HepG2 (cell line): ENCODE results near the gene PHLPP2. TPM values are rescaled to one million over a fixed set of nuclear protein-coding genes. Genes with fewer than 3 reads are reported as not detected.
A peak's percentile ranks its signal among the peaks of the same experiment; 100 is the strongest.

Experiments
- ARID4A ChIP-seq: sonication (generic); formaldehyde crosslinking; IDR thresholded peaks from 2 replicates; pipeline ENCODE4 v1.5.0; 2020; ENCODE audit warnings: mild to moderate bottlenecking, missing genetic modification reagents, borderline replicate concordance
- FOXP1 ChIP-seq, 2 experiments: fragments of 450-650 bp in 1 of 2; IDR thresholded peaks; 2 replicates each; pipeline ENCODE4 v1.6.1; 2017 to 2018; ENCODE audit warnings: antibody characterized with exemption in 1 of 2
- YEATS4 ChIP-seq: sonication (generic); formaldehyde crosslinking; IDR thresholded peaks from 2 replicates; pipeline ENCODE4 v1.4.0; 2020; ENCODE audit warnings: missing genetic modification reagents, borderline replicate concordance
- ZNF704 ChIP-seq: sonication (generic); formaldehyde crosslinking; IDR thresholded peaks from 2 replicates; pipeline ENCODE4 v1.8.1; 2023; ENCODE audit warnings: mild to moderate bottlenecking, inconsistent platforms, moderate library complexity, missing genetic modification reagents, borderline replicate concordance
- polyA plus RNA-seq, 8 experiments: library from polyadenylated mRNA; depleted of rRNA in 3 of 8; stranded (reverse) in 7 of 8; unstranded in 1 of 8; fragments of >200 nt; fragmentation: Illumina TruSeq in 4 of 8; extraction: Trizol in 4 of 8; gene quantifications; 2 replicates each; pipeline versions ENCODE4 v1.2.1 to v1.2.3, GENCODE V29; 2011 to 2016; ENCODE audit warnings: low read depth in 4 of 8, missing spikeins in 1 of 8, mixed read lengths in 1 of 8; ENCODE audit not compliant: insufficient read depth in 1 of 8
- total RNA-seq, 5 experiments: library from RNA; depleted of rRNA; stranded (reverse); fragments of >200 nt; fragmentation: Illumina TruSeq; extraction: Trizol; gene quantifications; 2 replicates each; pipeline ENCODE4 v1.2.3, GENCODE V29; 2016; ENCODE audit warnings: low read depth in 1 of 5
- TF ChIP-seq, protein P1 (sequence below): sonication (generic); formaldehyde crosslinking; IDR thresholded peaks from 2 replicates; pipeline ENCODE4 v1.4.0; 2020; ENCODE audit warnings: mild to moderate bottlenecking, missing genetic modification reagents

The PHLPP2 gene
- total and polyA plus RNA-seq, 2 of the 13 experiments (the other 11 are each of a cell fraction or from before 2014, with no cell fraction given) = 8.9 TPM

GRCh38 chr16:71670537-71670936, 54.0 kb downstream of the PHLPP2 start (continued):
- TF ChIP-seq, protein P1, sequence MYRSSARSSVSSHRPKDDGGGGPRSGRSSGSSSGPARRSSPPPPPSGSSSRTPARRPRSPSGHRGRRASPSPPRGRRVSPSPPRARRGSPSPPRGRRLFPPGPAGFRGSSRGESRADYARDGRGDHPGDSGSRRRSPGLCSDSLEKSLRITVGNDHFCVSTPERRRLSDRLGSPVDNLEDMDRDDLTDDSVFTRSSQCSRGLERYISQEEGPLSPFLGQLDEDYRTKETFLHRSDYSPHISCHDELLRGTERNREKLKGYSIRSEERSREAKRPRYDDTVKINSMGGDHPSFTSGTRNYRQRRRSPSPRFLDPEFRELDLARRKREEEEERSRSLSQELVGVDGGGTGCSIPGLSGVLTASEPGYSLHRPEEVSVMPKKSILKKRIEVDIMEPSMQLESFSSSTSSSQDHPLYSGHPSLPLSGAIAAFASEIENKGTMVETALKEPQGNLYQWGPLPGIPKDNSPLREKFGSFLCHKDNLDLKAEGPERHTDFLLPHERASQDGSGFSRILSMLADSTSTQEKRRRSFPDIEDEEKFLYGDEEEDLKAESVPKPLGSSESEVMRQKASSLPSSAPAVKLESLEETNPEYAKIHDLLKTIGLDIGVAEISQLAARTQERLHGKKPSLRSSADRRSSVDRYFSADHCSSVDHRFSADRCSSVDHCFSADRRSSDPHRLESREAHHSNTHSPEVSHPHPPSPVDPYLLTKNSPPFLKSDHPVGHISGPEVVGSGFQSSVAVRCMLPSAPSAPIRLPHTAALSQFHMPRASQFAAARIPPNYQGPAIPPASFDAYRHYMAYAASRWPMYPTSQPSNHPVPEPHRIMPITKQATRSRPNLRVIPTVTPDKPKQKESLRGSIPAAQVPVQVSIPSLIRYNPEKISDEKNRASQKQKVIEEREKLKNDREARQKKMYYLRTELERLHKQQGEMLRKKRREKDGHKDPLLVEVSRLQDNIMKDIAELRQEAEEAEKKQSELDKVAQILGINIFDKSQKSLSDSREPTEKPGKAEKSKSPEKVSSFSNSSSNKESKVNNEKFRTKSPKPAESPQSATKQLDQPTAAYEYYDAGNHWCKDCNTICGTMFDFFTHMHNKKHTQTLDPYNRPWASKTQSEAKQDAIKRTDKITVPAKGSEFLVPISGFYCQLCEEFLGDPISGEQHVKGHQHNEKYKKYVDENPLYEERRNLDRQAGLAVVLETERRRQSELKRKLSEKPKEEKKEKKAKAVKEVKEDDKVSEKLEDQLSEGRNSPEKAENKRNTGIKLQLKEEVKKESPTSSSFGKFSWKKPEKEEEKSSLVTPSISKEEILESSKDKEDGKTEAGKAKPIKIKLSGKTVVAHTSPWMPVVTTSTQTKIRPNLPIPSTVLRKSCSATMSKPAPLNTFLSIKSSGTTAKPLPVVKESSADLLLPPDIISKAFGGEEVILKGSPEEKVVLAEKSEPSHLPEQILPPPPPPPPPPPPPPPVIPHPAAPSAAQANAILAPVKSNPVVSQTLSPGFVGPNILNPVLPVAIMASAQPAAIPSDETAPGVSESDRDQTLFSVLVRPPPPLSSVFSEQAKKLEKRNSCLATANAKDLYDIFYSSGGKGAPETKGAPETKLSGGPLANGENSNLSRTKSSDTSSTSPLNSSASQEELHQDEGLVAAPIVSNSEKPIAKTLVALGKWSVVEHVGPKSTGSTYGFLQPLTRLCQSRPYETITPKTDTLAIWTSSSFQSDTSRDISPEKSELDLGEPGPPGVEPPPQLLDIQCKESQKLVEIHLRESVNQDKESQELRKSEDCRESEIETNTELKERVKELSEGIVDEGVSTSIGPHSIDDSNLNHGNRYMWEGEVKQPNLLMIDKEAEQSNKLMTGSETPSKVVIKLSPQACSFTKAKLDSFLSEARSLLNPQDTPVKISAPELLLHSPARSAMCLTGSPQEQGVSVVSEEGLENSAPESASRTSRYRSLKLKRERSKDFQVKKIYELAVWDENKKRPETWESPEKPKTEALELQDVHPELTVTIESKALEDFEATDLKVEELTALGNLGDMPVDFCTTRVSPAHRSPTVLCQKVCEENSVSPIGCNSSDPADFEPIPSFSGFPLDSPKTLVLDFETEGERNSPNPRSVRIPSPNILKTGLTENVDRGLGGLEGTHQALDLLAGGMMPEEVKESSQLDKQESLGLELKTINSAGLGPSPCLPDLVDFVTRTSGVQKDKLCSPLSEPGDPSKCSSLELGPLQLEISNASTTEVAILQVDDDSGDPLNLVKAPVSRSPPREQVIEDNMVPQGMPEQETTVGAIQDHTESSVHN (CRISPR knock-in tag) = no peak
- TF ChIP-seq FOXP1 (IDR thresholded peaks at IDR 0.05) (peak; percentile 72), FOXP1 (CRISPR knock-in tag; IDR thresholded peaks at IDR 0.05) (peak; percentile 43; the same call in 1 of the 2 replicates), ZNF704 (CRISPR knock-in tag) (no peak), YEATS4 (no peak), ARID4A (CRISPR knock-in tag) (peak; percentile 38; the same call in 1 of the 2 replicates)
